ENCODE data around the gene CHRM2. TPM values are rescaled to one million over a fixed set of nuclear protein-coding genes. Genes with fewer than 3 reads are reported as not detected.

The CHRM2 gene
- total RNA-seq, 1 donor from 2014 or later, result not detected

- Mint-ChIP-seq H3K4me1 (ENCODE audit: unreplicated experiment) (no peaks in the 10 kb centered on the region), H3K4me3 (ENCODE audit: unreplicated experiment) (no peak overlapping the region), H3K9me3 (ENCODE audit: unreplicated experiment) (no peaks in the 10 kb centered on the region), H3K27ac (ENCODE audit: unreplicated experiment) (no peak overlapping the region), H3K27me3 (ENCODE audit: unreplicated experiment) (peaks cover 1% of the 10 kb centered on the region), H3K36me3 (ENCODE audit: low read depth, unreplicated experiment) (no peaks in the 10 kb centered on the region)
- TF ChIP-seq, protein P1, sequence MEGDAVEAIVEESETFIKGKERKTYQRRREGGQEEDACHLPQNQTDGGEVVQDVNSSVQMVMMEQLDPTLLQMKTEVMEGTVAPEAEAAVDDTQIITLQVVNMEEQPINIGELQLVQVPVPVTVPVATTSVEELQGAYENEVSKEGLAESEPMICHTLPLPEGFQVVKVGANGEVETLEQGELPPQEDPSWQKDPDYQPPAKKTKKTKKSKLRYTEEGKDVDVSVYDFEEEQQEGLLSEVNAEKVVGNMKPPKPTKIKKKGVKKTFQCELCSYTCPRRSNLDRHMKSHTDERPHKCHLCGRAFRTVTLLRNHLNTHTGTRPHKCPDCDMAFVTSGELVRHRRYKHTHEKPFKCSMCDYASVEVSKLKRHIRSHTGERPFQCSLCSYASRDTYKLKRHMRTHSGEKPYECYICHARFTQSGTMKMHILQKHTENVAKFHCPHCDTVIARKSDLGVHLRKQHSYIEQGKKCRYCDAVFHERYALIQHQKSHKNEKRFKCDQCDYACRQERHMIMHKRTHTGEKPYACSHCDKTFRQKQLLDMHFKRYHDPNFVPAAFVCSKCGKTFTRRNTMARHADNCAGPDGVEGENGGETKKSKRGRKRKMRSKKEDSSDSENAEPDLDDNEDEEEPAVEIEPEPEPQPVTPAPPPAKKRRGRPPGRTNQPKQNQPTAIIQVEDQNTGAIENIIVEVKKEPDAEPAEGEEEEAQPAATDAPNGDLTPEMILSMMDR (IDR thresholded peaks at IDR 0.05; ENCODE audit: unreplicated experiment), result no peak
- no peak for DNase-seq (ENCODE audit: low spot score)
Measured at GRCh38 chr7:136956671-136957070, 88.2 kb downstream of the CHRM2 start.

DNA sequence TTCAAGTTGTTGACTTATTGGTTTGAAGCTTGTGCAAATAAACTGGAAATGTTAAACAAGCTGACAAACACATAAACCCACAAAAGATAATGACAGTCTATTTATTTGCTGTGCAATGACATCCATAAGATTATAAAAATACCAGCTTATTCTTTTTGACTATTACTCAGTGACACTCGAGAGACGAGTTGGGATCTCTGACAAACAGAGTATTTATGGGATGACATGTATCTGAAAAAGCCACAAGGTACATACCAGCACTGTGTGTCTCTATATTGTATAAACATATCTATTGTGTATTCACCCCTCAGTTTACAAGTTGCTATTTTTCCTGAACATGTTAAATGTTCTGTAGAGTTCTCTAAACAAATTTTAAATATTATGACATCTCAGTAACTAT lies 88.9 kb downstream of the CHRM2 start:
- H3K36me3 Mint-ChIP-seq (ENCODE audit: low read depth, unreplicated experiment), result no peaks in the 10 kb centered on the region
- H3K27me3 Mint-ChIP-seq (ENCODE audit: unreplicated experiment), result peaks cover 1% of the 10 kb centered on the region
- no peaks in the 10 kb centered on the region for H3K4me1 Mint-ChIP-seq (ENCODE audit: unreplicated experiment)
- H3K4me3 Mint-ChIP-seq (ENCODE audit: unreplicated experiment), result no peak overlapping the region
- DNase-seq (ENCODE audit: low spot score), result no peak
- no peaks in the 10 kb centered on the region for H3K9me3 Mint-ChIP-seq (ENCODE audit: unreplicated experiment)
- no peak overlapping the region for H3K27ac Mint-ChIP-seq (ENCODE audit: unreplicated experiment)
- TF ChIP-seq, protein P1 (IDR thresholded peaks at IDR 0.05; ENCODE audit: unreplicated experiment), result no peak

- H3K36me3 Mint-ChIP-seq (ENCODE audit: low read depth, unreplicated experiment), result no peaks in the 10 kb centered on the region
- no peaks in the 10 kb centered on the region for H3K9me3 Mint-ChIP-seq (ENCODE audit: unreplicated experiment)
- peaks cover 4% of the 10 kb centered on the region for H3K27me3 Mint-ChIP-seq (ENCODE audit: unreplicated experiment)
- H3K4me1 Mint-ChIP-seq (ENCODE audit: unreplicated experiment), result peaks cover 6% of the 10 kb centered on the region
- H3K4me3 Mint-ChIP-seq (ENCODE audit: unreplicated experiment), result no peak overlapping the region
- TF ChIP-seq, protein P1 (IDR thresholded peaks at IDR 0.05; ENCODE audit: unreplicated experiment), result no peak
- no peak for DNase-seq (ENCODE audit: low spot score)
- H3K27ac Mint-ChIP-seq (ENCODE audit: unreplicated experiment), result no peak overlapping the region
Measured at GRCh38 chr7:136958016-136958415, 89.6 kb downstream of the CHRM2 start.

DNA sequence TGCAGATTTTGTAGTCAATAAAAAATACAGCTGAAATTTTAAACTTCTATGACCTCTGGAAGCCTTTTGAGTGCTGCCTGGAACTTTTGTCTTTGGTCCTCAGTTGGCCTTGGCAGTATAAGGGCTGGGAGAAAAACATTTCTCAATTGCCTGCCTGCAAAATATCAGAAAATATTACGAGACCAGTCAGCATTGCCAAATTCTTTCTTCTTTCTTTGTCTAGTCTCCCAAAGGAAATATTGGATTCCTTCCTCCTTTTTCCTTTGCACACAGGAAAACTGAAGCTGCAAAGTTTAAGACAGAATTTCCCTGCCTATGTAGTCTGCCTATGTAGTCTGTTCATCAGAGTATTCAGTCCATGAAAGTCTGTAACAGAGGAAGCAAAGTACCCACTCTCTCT lies 95.9 kb downstream of the CHRM2 start:
- TF ChIP-seq, protein P1 (IDR thresholded peaks at IDR 0.05; ENCODE audit: unreplicated experiment), result no peak
- peaks cover 4% of the 10 kb centered on the region for H3K27me3 Mint-ChIP-seq (ENCODE audit: unreplicated experiment)

GRCh38 chr7:136966825-136967224 lies 98.4 kb downstream of the CHRM2 start:
- Mint-ChIP-seq H3K4me1 (ENCODE audit: unreplicated experiment) (peaks cover 17% of the 10 kb centered on the region), H3K27ac (ENCODE audit: unreplicated experiment) (no peak overlapping the region), H3K36me3 (ENCODE audit: low read depth, unreplicated experiment) (no peaks in the 10 kb centered on the region), H3K4me3 (ENCODE audit: unreplicated experiment) (no peak overlapping the region), H3K27me3 (ENCODE audit: unreplicated experiment) (peaks cover 3% of the 10 kb centered on the region), H3K9me3 (ENCODE audit: unreplicated experiment) (no peaks in the 10 kb centered on the region)
- TF ChIP-seq, protein P1 (IDR thresholded peaks at IDR 0.05; ENCODE audit: unreplicated experiment), result no peak
- no peak for DNase-seq (ENCODE audit: low spot score)

More for the DNA sequence above, 95.9 kb downstream of the CHRM2 start:
- Mint-ChIP-seq H3K4me3 (ENCODE audit: unreplicated experiment) (no peak overlapping the region), H3K27ac (ENCODE audit: unreplicated experiment) (no peak overlapping the region), H3K9me3 (ENCODE audit: unreplicated experiment) (no peaks in the 10 kb centered on the region), H3K36me3 (ENCODE audit: low read depth, unreplicated experiment) (no peaks in the 10 kb centered on the region), H3K4me1 (ENCODE audit: unreplicated experiment) (peaks cover 17% of the 10 kb centered on the region)
- DNase-seq (ENCODE audit: low spot score), result no peak

Data from endothelial cell (in vitro differentiated cells).